Fibroblast of the aortic adventitia (primary cell): ENCODE results near the gene RPL21. TPM values are rescaled to one million over a fixed set of nuclear protein-coding genes. Genes with fewer than 3 reads are reported as not detected.
"Not testable (repeated sequence)": the region's sequence is repeated elsewhere in the genome, so short reads cannot be mapped to it uniquely, and the experiment has no call there.

Experiments used
- DNase-seq: peaks from one replicate; pipeline ENCODE4 v3.0.0-alpha.2; 2010; ENCODE audit warnings: low read depth
- H3K4me3 ChIP-seq: 2 replicates; pipeline ENCODE4 v1.5.1; 2011; ENCODE audit warnings: low read depth, mild to moderate bottlenecking, control low read depth, low read length, moderate library complexity
- total RNA-seq: library from RNA; depleted of rRNA; stranded (reverse); fragments of >200 nt; gene quantifications from 2 replicates; pipeline ENCODE4 v1.2.3, GENCODE V29; 2012; ENCODE audit warnings: low replicate concordance
- TF ChIP-seq, protein P1 (sequence below): IDR thresholded peaks from 2 replicates; pipeline ENCODE4 v1.5.1; 2011; ENCODE audit warnings: mild to moderate bottlenecking, low read length, control low read depth, inconsistent platforms; ENCODE audit not compliant: insufficient read depth

The RPL21 gene
- total RNA-seq, 1 donor: 1,402 TPM

DNA sequence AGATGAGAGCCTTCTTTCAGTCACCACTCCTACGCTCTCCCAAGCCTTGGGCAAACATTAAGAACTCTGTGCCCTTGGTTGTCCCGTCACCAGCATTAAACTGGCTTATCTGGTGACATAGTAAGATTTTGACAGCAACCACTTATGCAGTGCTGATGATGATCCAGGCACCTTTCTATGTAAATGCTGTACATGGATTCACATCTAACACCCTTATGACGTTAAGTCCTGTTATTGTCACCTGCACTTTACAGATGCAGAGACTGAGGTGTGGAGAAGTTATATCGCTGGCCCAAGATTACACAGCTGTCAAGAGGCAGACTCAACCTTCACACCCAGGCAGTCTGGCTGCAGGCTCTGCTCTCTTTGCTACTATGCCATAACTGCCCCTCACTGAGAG is 44.3 kb downstream of the RPL21 start:
- TF ChIP-seq, protein P1, sequence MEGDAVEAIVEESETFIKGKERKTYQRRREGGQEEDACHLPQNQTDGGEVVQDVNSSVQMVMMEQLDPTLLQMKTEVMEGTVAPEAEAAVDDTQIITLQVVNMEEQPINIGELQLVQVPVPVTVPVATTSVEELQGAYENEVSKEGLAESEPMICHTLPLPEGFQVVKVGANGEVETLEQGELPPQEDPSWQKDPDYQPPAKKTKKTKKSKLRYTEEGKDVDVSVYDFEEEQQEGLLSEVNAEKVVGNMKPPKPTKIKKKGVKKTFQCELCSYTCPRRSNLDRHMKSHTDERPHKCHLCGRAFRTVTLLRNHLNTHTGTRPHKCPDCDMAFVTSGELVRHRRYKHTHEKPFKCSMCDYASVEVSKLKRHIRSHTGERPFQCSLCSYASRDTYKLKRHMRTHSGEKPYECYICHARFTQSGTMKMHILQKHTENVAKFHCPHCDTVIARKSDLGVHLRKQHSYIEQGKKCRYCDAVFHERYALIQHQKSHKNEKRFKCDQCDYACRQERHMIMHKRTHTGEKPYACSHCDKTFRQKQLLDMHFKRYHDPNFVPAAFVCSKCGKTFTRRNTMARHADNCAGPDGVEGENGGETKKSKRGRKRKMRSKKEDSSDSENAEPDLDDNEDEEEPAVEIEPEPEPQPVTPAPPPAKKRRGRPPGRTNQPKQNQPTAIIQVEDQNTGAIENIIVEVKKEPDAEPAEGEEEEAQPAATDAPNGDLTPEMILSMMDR: no peak
- H3K4me3 ChIP-seq: no peak overlapping the region

GRCh38 chr13:27296496-27296895 is 45.1 kb downstream of the RPL21 start:
- TF ChIP-seq, protein P1: no peak
- no peak for DNase-seq

More for the DNA sequence above, 44.3 kb downstream of the RPL21 start:
- no peak for DNase-seq

GRCh38 chr13:27298849-27299248 is 47.5 kb downstream of the RPL21 start:
- H3K4me3 ChIP-seq: no peak overlapping the region
- no peak for DNase-seq
- TF ChIP-seq, protein P1: no peak

More at GRCh38 chr13:27296496-27296895, 45.1 kb downstream of the RPL21 start:
- no peak overlapping the region for H3K4me3 ChIP-seq

DNA sequence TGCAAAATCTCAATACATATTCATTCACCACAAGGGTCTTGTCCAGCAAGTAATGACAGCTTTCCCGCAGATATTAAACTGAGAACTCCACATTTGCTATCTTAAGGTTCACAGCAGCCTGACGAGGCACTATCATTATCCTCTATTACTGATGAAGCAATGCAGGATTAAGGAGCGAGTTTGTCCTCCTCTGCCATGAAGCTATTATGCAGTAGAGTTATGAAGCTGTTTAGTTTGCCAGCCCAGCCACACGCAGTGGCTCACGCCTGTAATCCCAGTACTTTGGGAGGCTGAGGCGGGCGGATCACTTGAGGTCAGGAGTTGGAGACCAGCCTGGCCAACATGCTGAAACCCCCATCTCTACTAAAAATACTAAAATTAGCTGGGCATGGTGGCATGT is 49.0 kb downstream of the RPL21 start:
- H3K4me3 ChIP-seq, DNase-seq: not testable (repeated sequence)

DNA sequence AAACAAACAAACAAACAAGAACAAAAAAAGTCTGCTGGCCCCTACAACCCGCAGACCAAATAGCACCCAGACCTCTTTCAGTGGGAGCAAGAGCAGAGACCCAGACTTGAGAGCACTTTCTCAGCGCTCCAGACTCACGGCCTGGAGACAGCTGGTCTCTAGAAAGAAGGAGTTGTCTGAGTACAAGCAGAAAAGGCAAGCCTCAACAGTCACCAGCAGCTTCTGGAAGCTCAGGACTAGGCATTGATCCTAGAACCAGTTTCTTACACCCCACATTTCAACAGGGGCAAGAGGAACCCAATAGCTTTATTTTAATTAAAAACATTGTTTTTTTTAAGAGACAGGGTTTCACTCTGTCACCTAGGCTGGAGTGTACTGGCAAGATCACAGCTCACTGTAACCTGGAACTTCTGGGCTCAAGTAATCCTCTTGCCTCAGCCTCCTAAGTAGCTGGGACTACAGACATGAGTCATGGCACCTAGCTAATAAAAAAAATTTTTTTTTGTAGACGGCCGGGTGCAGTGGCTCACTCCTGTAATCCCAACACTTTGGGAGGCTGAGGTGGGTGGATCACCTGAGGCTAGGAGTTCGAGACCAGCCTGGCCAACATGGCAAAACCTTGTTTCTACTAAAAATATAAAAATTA is 49.7 kb downstream of the RPL21 start:
- TF ChIP-seq, protein P1: no peak
- no peak for DNase-seq
- no peak overlapping the region for H3K4me3 ChIP-seq

DNA sequence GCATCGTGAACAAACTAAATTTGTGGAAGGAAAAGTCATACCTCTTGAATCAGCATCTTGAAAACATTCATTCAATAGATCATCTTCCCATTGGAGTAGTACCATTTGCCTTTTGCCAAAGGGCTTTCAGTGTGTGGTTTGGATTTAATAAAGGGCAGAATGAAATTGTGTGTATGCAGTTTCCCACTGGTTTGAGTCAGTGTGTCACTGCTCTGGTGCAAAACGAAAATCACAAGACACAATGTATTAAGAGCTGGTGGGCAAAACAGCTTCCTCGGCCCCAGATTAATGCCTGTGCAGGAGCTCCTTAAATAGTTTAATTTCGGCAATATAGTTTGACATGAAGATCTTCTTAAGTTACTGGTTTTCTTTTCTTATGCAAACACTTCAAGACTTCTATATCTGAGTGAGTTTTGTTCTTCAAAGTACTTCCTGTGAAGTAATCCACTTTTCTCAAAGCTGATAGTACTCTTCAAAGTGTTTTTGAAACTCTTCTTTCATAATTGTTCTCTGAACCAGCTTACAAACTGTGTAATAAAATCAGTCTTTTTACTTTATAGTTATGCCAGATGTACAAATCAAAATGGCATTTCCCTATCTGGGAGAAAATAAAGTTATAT is 51.4 kb downstream of the RPL21 start:
- TF ChIP-seq, protein P1: no peak
- no peak for DNase-seq
- no peak overlapping the region for H3K4me3 ChIP-seq

DNA sequence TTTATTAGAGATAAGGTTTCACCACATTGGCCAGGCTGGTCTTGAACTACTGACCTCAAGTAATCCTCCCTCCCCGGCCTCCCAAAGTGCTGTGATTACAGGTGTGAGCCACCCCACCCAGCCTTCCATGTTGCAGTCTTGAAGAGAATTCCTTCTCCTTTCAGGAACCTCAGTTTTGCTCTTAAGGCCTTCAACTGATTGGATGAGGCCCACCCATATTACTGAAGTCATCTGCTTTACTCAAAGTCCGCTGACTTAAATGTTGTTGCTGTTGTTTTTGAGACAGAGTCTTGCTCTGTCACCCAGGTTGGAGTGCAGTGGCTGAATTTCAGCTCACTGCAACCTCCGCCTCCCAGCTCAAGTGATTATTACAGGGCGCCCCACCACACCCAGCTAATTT is 52.7 kb downstream of the RPL21 start:
- TF ChIP-seq, protein P1: no peak
- H3K4me3 ChIP-seq: no peak overlapping the region
- no peak for DNase-seq
